ENCODE data around the gene ELAVL2.

GRCh38 chr9:23686896-23687295 lies 139.1 kb downstream of the ELAVL2 start:
- no peak for TF ChIP-seq POLR2A (IDR thresholded peaks at IDR 0.05; ENCODE audit: low read depth)
- no peak for TF ChIP-seq CTCF (IDR thresholded peaks at IDR 0.05)
- no peak for TF ChIP-seq POLR2AphosphoS5 (IDR thresholded peaks at IDR 0.05)
